CD1c-positive myeloid dendritic cell (primary cell): ENCODE data around the gene GRM8.
"Not testable (repeated sequence)": the region's sequence is repeated elsewhere in the genome, so short reads cannot be mapped to it uniquely, and the experiment has no call there.

ENCODE experiments used
- DNase-seq: peaks from one replicate; pipeline ENCODE4 v3.0.0-alpha.2; 2016; ENCODE audit errors: extremely low spot score

Gene GRM8

GRCh38 chr7:126718419-126718818, 534.3 kb downstream of the GRM8 start:
- no peak for DNase-seq

GRCh38 chr7:126716321-126716720, 536.4 kb downstream of the GRM8 start:
- no peak for DNase-seq

GRCh38 chr7:126715076-126715475, 537.7 kb downstream of the GRM8 start:
- no peak for DNase-seq

GRCh38 chr7:126702242-126703016, 550.3 kb downstream of the GRM8 start:
- peak; percentile 27 for DNase-seq

- DNase-seq = peak; percentile 91
Observed at GRCh38 chr7:126700807-126701604, 551.7 kb downstream of the GRM8 start.

GRCh38 chr7:126699707-126700106, 553.0 kb downstream of the GRM8 start:
- no peak for DNase-seq

- no peak for DNase-seq
Observed at GRCh38 chr7:126698909-126699308, 553.8 kb downstream of the GRM8 start.

- DNase-seq = no peak
Observed at GRCh38 chr7:126698446-126698845, 554.3 kb downstream of the GRM8 start.

- peak; percentile 64 for DNase-seq
Observed at GRCh38 chr7:126696256-126697038, 556.3 kb downstream of the GRM8 start.

GRCh38 chr7:126690848-126691751, 561.6 kb downstream of the GRM8 start:
- DNase-seq = no peak

GRCh38 chr7:126690104-126690503, 562.6 kb downstream of the GRM8 start:
- DNase-seq = no peak

- DNase-seq = no peak
Observed at GRCh38 chr7:126689037-126689436, 563.7 kb downstream of the GRM8 start.

GRCh38 chr7:126686474-126686873, 566.3 kb downstream of the GRM8 start:
- DNase-seq = no peak

GRCh38 chr7:126685596-126685995, 567.1 kb downstream of the GRM8 start:
- no peak for DNase-seq

GRCh38 chr7:126685018-126685573, 567.6 kb downstream of the GRM8 start:
- no peak for DNase-seq

- no peak for DNase-seq
Observed at GRCh38 chr7:126682176-126682575, 570.6 kb downstream of the GRM8 start.

- not testable (repeated sequence) for DNase-seq
Observed at GRCh38 chr7:126668762-126669161, 584.0 kb downstream of the GRM8 start.

- no peak for DNase-seq
Observed at GRCh38 chr7:126668367-126668752, 584.4 kb downstream of the GRM8 start.

GRCh38 chr7:126667742-126668366, 584.9 kb downstream of the GRM8 start:
- no peak for DNase-seq

- no peak for DNase-seq
Observed at GRCh38 chr7:126662856-126663255, 589.9 kb downstream of the GRM8 start.
